RWPE2 (cell line): Measurements from ENCODE around the gene NLGN4X.

Experiments
- ATAC-seq: fragments of 200-7000 bp; cut with Tn5 transposase; 3 replicates; pipeline ENCODE4 v1.9.1; 2021; ENCODE audit warnings: low read depth
- DNase-seq: peaks from one replicate; pipeline ENCODE4 v3.0.0-alpha.2; 2020; ENCODE audit warnings: low spot score
- H3K27ac ChIP-seq: fragments of 450-650 bp; 2 replicates; pipeline ENCODE4 v1.5.1; 2017; ENCODE audit warnings: mild to moderate bottlenecking; ENCODE audit not compliant: poor library complexity, severe bottlenecking
- H3K27me3 ChIP-seq: fragments of 250-450 bp; sonication (Bioruptor Pico); 2 replicates; pipeline ENCODE4 v1.5.1; 2021; ENCODE audit warnings: mild to moderate bottlenecking, moderate library complexity; ENCODE audit not compliant: insufficient read depth, poor library complexity, severe bottlenecking
- H3K36me3 ChIP-seq: fragments of 250-450 bp; sonication (Bioruptor Pico); 2 replicates; pipeline ENCODE4 v1.5.1; 2020; ENCODE audit warnings: low read depth, mild to moderate bottlenecking, moderate library complexity
- H3K4me1 ChIP-seq: fragments of 250-450 bp; sonication (Bioruptor Pico); 2 replicates; pipeline ENCODE4 v1.5.1; 2021; ENCODE audit warnings: mild to moderate bottlenecking, moderate library complexity; ENCODE audit not compliant: insufficient read depth, poor library complexity, severe bottlenecking
- H3K4me3 ChIP-seq: fragments of 250-450 bp; sonication (Bioruptor Pico); 2 replicates; pipeline ENCODE4 v1.5.1; 2021; ENCODE audit warnings: mild to moderate bottlenecking, moderate library complexity; ENCODE audit not compliant: severe bottlenecking
- H3K9me3 ChIP-seq: fragments of 250-450 bp; sonication (Bioruptor Pico); 2 replicates; pipeline ENCODE4 v1.5.1; 2021; ENCODE audit warnings: mild to moderate bottlenecking, moderate library complexity; ENCODE audit not compliant: severe bottlenecking
- TF ChIP-seq, protein P1 (sequence below): fragments of 450-650 bp; IDR thresholded peaks from one replicate; pipeline ENCODE4 v1.5.1; 2017; ENCODE audit warnings: mild to moderate bottlenecking, moderate library complexity; ENCODE audit not compliant: poor library complexity, severe bottlenecking

NLGN4X gene

DNA sequence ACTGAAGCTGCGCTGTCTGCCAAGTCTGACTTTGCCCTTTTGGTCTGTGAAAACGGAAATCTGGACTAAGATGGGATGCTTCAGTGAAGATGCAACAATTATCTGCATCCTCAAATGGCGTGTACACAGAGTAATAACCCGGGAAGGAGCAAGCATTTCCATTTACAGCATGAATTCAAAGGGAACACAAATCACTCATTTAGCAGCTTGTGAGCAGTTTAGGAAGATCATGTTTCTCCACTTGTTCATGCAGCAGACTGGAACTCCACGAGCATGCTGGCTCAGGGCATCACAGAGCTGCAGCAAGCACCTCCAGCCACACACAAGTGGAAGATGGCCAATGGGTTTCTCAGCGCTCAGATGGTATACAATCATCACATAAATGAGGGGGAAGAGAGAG is 175.5 kb downstream of the NLGN4X start:
- Histone ChIP-seq H3K27ac (no peak overlapping the region), H3K9me3 (no peaks in the 10 kb centered on the region), H3K27me3 (no peaks in the 10 kb centered on the region), H3K4me1 (peaks cover 13% of the 10 kb centered on the region), H3K36me3 (no peaks in the 10 kb centered on the region), H3K4me3 (no peak overlapping the region)
- TF ChIP-seq, protein P1, sequence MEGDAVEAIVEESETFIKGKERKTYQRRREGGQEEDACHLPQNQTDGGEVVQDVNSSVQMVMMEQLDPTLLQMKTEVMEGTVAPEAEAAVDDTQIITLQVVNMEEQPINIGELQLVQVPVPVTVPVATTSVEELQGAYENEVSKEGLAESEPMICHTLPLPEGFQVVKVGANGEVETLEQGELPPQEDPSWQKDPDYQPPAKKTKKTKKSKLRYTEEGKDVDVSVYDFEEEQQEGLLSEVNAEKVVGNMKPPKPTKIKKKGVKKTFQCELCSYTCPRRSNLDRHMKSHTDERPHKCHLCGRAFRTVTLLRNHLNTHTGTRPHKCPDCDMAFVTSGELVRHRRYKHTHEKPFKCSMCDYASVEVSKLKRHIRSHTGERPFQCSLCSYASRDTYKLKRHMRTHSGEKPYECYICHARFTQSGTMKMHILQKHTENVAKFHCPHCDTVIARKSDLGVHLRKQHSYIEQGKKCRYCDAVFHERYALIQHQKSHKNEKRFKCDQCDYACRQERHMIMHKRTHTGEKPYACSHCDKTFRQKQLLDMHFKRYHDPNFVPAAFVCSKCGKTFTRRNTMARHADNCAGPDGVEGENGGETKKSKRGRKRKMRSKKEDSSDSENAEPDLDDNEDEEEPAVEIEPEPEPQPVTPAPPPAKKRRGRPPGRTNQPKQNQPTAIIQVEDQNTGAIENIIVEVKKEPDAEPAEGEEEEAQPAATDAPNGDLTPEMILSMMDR, result no peak
- DNase-seq (no peak), ATAC-seq (no peak)

DNA sequence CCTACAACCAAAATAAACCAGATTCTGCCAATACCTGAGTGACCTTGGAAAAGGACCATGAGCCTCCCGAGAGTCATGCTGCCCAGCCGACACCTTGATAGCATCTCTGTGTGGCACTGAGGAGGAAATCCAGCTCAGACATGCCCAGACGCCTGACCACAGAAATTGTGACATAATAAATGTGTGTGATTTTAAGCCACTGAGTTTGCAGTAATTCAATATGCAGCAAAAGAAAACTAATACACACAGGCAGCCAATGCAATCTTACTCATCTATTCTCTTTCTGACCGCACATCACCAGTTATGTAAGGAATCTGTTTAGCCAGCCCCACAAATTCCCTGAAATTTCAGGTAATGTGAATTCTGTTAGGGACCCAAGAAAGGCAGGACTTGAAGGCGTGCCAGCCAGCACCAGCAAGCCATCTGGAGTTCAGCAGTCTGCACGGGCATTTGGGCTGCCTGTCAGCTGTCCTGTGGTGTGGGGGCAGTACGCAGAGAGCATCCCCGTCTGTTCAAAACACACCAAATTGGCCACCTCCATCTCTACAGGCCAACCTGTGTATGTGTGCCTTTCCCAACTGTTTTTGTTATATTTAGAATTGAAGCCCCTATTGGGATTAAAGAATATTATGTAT is 176.4 kb downstream of the NLGN4X start:
- Histone ChIP-seq H3K36me3 (no peaks in the 10 kb centered on the region), H3K27me3 (no peaks in the 10 kb centered on the region), H3K4me1 (peaks cover 13% of the 10 kb centered on the region), H3K9me3 (no peaks in the 10 kb centered on the region), H3K27ac (peak overlapping the region; percentile 20), H3K4me3 (no peak overlapping the region)
- TF ChIP-seq, protein P1, result no peak
- DNase-seq, result peak; percentile 42
- ATAC-seq, result peak; percentile 83

DNA sequence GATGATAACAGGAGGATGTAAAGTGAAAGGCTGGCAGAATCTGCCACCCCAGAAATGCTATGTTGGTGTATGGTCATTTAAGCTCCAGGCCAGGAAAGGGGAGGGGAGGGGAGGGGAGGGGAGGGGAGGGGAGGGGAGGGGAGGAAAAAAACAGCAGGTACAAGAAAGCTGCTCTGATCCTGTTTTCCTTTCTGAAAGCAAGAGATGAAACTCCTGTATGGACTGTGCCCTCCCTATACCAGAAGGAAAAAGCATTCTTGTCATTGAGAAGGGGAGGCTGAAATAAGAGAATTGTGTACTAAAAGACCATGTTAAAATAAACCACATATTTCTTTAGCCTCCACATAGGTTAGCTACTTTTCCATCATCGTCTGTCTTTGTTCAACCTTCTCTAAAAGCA is 179.5 kb downstream of the NLGN4X start:
- Histone ChIP-seq H3K4me3 (no peak overlapping the region), H3K36me3 (no peaks in the 10 kb centered on the region), H3K27ac (no peak overlapping the region), H3K27me3 (no peaks in the 10 kb centered on the region), H3K9me3 (no peaks in the 10 kb centered on the region), H3K4me1 (peaks cover 13% of the 10 kb centered on the region)
- TF ChIP-seq, protein P1, result no peak
- DNase-seq (no peak), ATAC-seq (no peak)

DNA sequence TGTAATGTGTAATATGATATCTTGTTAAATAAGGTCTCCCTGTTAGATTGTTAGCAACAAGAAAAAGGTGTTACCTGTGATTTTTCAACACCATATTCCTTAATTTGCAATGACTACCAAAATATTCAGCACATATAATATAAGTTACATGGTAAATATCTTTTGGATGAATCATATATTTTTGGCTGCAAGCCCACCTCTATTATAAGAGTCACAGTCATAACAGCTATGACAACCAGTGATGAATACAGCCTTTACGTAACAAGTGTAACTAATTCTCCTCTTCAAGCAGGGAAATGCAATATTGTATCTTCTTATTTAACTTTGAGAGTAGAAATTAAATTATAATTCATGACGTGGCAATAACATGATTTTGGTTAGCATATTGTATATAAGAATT is 187.0 kb downstream of the NLGN4X start:
- Histone ChIP-seq H3K4me3 (no peak overlapping the region), H3K9me3 (no peaks in the 10 kb centered on the region), H3K4me1 (peaks cover 9% of the 10 kb centered on the region), H3K36me3 (no peaks in the 10 kb centered on the region), H3K27ac (peak overlapping the region; percentile 17), H3K27me3 (no peaks in the 10 kb centered on the region)
- DNase-seq, result no peak
- TF ChIP-seq, protein P1, result no peak
- ATAC-seq, result peak; percentile 49; the same call in 1 of the 3 replicates

DNA sequence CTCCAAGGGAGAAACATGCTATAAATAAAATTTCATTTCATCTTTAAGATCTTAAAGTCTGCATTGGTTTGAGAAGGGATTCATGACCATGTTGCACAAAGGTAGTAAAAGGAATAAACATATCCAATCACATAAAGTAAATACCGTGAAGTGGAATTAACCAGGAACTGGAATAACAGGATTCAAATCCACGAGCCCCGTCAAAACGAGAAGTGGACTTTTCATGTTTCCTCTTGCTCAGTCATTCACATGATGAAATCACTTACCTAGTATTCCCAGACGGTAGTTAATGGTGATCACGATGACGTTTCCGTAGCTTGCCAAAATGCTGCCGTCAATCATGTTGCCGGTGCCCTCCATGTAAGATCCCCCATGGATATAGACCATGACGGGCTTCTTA is 199.7 kb downstream of the NLGN4X start:
- Histone ChIP-seq H3K36me3 (no peaks in the 10 kb centered on the region), H3K4me3 (no peak overlapping the region), H3K4me1 (no peaks in the 10 kb centered on the region), H3K27me3 (no peaks in the 10 kb centered on the region), H3K27ac (no peak overlapping the region), H3K9me3 (no peaks in the 10 kb centered on the region)
- DNase-seq (no peak), ATAC-seq (no peak)
- TF ChIP-seq, protein P1, result no peak
